Stimulated activated CD8-positive, alpha-beta memory T cell treated with anti-CD3 and anti-CD28 coated beads, Interleukin-12 subunit alpha, Interleukin-12 subunit beta, amount 100 ng/mL, for 1 hour (primary cell): ENCODE results near the gene TBX3.

ENCODE experiments used
- DNase-seq: peaks from one replicate; pipeline ENCODE4 v3.0.0-alpha.2; 2020; ENCODE audit warnings: low read depth

Gene TBX3

GRCh38 chr12:114696443-114697242, 12.7 kb upstream of the TBX3 start:
- no peak for DNase-seq

GRCh38 chr12:114695305-114695592, 11.3 kb upstream of the TBX3 start:
- DNase-seq, result no peak

DNA sequence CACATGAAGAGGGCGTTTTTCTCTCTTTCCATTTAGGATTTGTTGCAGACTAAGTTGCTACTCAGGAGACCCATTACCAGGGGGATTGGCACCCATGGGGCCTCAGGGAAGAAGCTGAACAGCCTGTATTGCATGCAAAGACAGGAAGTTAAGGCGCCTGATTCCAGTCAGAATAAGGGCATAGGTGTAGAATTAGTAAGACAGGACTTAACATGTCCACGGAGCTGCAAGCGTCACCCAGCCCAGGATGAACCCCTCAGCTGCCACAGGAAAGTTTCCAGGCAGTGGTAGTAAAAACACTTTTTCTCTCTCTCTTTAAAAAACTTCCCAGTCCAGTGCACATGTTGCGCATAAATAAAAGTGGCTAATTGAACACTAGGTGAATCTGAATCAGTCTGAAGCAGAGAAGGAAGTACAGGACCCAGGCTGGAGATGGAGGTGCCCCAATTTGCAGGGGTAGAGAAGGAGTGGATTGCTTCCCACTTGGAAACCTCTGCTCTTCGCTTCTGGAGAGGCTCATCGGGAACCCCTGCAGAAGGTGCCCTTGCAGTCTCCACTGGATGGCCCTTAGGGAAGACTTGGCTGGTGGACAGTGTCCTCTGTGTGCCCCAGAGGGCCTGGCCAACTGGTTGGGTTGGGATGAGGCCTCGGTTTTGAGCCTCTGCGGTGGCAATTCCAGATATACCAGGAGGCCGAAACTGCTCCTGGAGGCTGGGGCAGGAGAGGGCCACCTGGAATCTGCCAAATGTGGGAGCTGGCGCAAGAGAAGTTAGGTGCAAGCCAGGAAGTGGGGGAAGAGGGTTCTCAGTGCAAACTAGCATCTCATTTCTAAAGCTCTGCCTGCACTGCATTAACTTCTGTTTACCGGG, 10.7 kb upstream of the TBX3 start:
- no peak for DNase-seq

- DNase-seq, result no peak
Observed at GRCh38 chr12:114693532-114693931, 9.6 kb upstream of the TBX3 start.

DNA sequence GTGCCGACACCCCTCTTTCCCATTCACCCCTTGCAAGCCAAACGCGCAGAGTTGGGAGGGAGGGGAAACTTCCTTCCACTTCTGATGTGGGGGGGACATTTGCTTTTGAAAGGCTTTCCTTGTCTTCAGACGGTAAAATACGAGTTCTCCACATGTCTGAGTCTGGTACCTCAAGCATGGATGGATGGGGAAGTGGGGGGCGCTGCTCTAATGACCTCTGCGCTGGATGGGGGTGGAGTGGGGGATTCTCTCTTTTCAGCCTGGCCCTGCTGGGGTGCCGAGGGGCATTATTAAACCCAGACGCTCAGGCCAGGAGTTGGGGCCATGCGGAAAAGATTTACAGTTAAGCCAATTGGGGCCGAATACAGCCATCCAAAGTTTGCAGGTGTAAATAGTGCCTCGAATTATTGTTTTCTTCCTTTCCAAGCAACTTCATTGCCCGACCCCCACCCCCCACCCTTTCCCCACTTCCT, 9.1 kb upstream of the TBX3 start:
- DNase-seq, result no peak

DNA sequence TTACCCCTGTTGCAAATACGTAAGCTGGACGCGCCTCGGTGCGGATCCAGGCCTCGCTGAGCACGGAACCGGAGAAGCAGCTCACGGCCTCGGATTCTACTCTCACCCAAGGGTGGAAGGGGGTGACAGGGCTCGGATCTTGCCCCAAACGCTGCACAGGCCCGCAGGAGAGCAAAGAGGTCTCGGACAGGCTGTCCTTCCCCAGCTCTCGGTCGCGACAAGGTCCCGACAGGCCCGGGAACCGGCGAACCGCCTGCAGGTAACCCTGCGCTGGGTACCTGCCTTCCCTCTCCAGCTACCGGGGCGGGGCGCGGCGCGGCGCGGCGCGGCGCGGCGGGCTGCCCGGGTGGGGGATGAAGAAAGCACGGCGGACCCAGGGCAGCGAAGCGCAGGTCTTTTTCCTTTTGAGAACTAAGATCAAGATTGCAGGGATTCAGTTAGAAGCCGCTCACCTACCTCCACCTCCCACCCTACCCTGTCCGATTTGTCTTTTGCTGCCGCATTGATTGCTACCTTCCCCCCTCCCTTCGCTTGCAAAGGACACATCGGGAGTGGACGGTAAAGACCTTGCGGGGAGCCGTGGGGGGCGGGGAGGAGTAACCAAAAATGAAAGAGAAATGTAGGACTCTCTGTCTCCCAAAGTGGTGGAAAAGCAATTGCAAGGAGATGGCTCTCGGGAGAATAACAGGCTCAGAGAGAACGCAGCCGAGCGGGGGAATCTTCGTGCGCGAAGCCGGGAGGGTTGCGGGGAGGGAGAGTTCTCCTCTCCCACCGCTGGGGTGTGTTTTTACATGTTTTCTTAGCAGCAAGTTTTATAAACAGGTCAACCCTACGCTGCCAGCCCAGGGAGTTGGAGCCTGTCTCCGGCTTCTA, 8.4 kb upstream of the TBX3 start:
- DNase-seq, result no peak

- no peak for DNase-seq
Observed at GRCh38 chr12:114691763-114692185, 7.8 kb upstream of the TBX3 start.

DNA sequence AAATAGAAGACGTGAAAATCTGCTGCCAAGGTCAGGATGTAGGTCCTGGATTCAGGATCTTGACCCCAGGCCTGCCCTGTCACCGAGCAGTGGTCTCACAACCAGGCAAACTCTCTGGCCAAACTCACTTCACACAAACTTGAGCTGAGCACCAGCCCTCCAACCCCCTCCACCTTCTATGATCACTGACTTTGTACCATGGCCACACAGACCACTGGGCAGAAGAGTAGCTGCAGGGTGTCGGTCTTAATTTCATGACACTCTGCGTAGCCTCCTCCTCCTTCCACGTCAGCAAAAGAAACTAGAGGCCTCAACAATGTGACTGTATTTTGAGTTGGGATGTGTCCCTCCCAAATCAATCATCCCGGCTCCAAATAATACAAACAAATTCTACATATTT, 7.2 kb upstream of the TBX3 start:
- no peak for DNase-seq

GRCh38 chr12:114690267-114691135, 6.5 kb upstream of the TBX3 start:
- no peak for DNase-seq

- no peak for DNase-seq
Observed at GRCh38 chr12:114689075-114689994, 5.4 kb upstream of the TBX3 start.

GRCh38 chr12:114688256-114688845, 4.4 kb upstream of the TBX3 start:
- no peak for DNase-seq

DNA sequence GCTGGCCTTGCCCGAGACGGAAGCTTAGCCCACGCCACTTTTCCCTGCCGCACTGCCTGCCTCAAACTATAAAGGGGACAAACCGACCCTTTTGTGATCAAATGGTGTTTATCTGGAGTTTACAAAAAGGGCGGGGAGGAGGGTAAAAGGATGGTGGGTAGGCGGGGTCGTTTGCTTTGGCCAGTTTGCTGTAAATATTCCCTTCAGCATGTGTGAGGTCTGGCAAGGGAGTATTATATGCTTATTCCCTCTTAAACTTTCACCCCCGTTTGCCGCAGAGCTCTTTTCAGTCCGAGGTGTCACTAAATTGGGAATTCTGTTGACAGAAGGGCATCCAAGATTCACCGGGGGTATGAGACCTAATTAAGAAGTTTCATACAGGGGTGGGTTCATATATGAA, 3.8 kb upstream of the TBX3 start:
- DNase-seq, result no peak

- no peak for DNase-seq
Observed at GRCh38 chr12:114686773-114687500, 3.0 kb upstream of the TBX3 start.

GRCh38 chr12:114686426-114686772, 2.4 kb upstream of the TBX3 start:
- DNase-seq, result no peak

GRCh38 chr12:114685869-114686268, 1.9 kb upstream of the TBX3 start:
- no peak for DNase-seq

- DNase-seq, result no peak
Observed at GRCh38 chr12:114685320-114685781, 1.4 kb upstream of the TBX3 start.

DNA sequence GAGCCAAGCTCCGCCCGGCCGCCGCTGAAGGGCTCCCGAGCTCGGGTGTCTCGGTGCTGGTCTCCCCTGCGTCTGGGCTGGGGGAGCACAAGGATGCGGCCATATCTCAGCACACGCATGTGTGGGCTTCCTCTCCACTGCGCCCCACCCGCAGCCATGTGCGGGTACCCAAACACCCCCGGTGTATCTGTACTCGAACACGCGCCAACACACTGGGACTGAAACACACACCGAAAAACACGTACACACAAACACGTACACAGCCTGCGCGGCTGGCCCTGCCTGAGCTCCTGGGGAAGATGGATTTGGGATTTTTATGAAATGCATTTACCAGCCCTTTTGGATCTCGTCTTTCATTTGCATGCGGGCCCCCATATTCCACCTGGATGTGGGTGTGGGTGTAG, 897 bp upstream of the TBX3 start:
- DNase-seq, result no peak

GRCh38 chr12:114683709-114684097, 272 bp downstream of the TBX3 start:
- no peak for DNase-seq
